ENCODE data around the gene CTDSPL2.

- TF ChIP-seq CTCF (IDR thresholded peaks at IDR 0.05) (no peak), POLR2A (IDR thresholded peaks at IDR 0.05) (no peak)
These were observed 92.1 kb downstream of the CTDSPL2 start for GRCh38 chr15:44519537-44519936.

Measured in adrenal gland (tissue), 5 donors.